ENCODE measurements around the gene ST3GAL3.

- TF ChIP-seq KLF8 (tag by site-specific recombination; IDR thresholded peaks at IDR 0.05) (no peak), ZNF747 (tag by site-specific recombination; IDR thresholded peaks at IDR 0.05) (no peak), PBX3 (CRISPR knock-in tag; IDR thresholded peaks at IDR 0.05) (no peak), ZFP37 (tag by site-specific recombination; IDR thresholded peaks at IDR 0.05) (no peak), ZSCAN5A (tag by site-specific recombination; IDR thresholded peaks at IDR 0.05) (no peak), YY1 (tag by site-specific recombination; IDR thresholded peaks at IDR 0.05) (no peak), ZNF398 (tag by site-specific recombination; IDR thresholded peaks at IDR 0.05) (no peak), SP2 (tag by site-specific recombination; IDR thresholded peaks at IDR 0.05) (no peak), ZNF174 (tag by site-specific recombination; IDR thresholded peaks at IDR 0.05) (no peak), CTCF (tag by site-specific recombination; IDR thresholded peaks at IDR 0.05) (no peak)
These were observed 74.2 kb downstream of the ST3GAL3 start for GRCh38 chr1:43781574-43781973.
